Lower leg skin (tissue), 3 donors: ENCODE data around the gene F8A1.

ENCODE experiments used
- CTCF ChIP-seq, 3 donors: fragments of 450-650 bp; IDR thresholded peaks; one replicate each; pipeline ENCODE4 v1.5.1; 2016; ENCODE audit warnings: antibody characterized with exemption in 3 of 3, mild to moderate bottlenecking in 3 of 3, moderate library complexity in 2 of 3
- POLR2A ChIP-seq, 2 donors: fragments of 450-650 bp; IDR thresholded peaks; one replicate each; pipeline ENCODE4 v1.6.1; 2016 to 2017; ENCODE audit warnings: antibody characterized with exemption in 2 of 2, mild to moderate bottlenecking in 1 of 2, moderate library complexity in 1 of 2

GRCh38 chrX:154908821-154909220 lies 22.7 kb downstream of the F8A1 start:
- TF ChIP-seq CTCF (IDR thresholded peaks at IDR 0.05) (no peak), POLR2A (IDR thresholded peaks at IDR 0.05) (no peak)
